HG03060 (cell line): ENCODE measurements around the gene OCSTAMP.

Experiments
- ATAC-seq: cut with Tn5 transposase; IDR thresholded peaks from one replicate; pipeline ENCODE4 v1.9.1; 2021; ENCODE audit warnings: low read depth, moderate number of reproducible peaks; ENCODE audit not compliant: unreplicated experiment

The OCSTAMP gene

GRCh38 chr20:46554828-46555227 lies 4.4 kb upstream of the OCSTAMP start:
- ATAC-seq, result no peak

GRCh38 chr20:46553926-46554325 lies 3.5 kb upstream of the OCSTAMP start:
- no peak for ATAC-seq

GRCh38 chr20:46552460-46553420 lies 2.3 kb upstream of the OCSTAMP start:
- no peak for ATAC-seq

- no peak for ATAC-seq
These were observed 1.3 kb upstream of the OCSTAMP start for GRCh38 chr20:46551522-46552381.

- ATAC-seq, result no peak
These were observed 1.1 kb downstream of the OCSTAMP start for GRCh38 chr20:46549188-46549972.

- no peak for ATAC-seq
These were observed 1.8 kb downstream of the OCSTAMP start for GRCh38 chr20:46548688-46549087.

GRCh38 chr20:46547995-46548394 lies 2.5 kb downstream of the OCSTAMP start:
- ATAC-seq, result no peak

- ATAC-seq, result no peak
These were observed 3.5 kb downstream of the OCSTAMP start for GRCh38 chr20:46546936-46547335.

GRCh38 chr20:46546298-46546697 lies 4.2 kb downstream of the OCSTAMP start:
- no peak for ATAC-seq

GRCh38 chr20:46545827-46546138 lies 4.7 kb downstream of the OCSTAMP start:
- ATAC-seq, result no peak

GRCh38 chr20:46545077-46545826 lies 5.2 kb downstream of the OCSTAMP start:
- no peak for ATAC-seq

GRCh38 chr20:46544576-46544975 lies 5.9 kb downstream of the OCSTAMP start:
- no peak for ATAC-seq

GRCh38 chr20:46543959-46544358 lies 6.5 kb downstream of the OCSTAMP start:
- ATAC-seq, result no peak

GRCh38 chr20:46543033-46543432 lies 7.4 kb downstream of the OCSTAMP start:
- ATAC-seq, result no peak

GRCh38 chr20:46541229-46541935 lies 9.1 kb downstream of the OCSTAMP start:
- ATAC-seq, result no peak

GRCh38 chr20:46539113-46539512 lies 11.3 kb downstream of the OCSTAMP start:
- no peak for ATAC-seq

GRCh38 chr20:46530640-46531039 lies 19.8 kb downstream of the OCSTAMP start:
- ATAC-seq, result no peak

GRCh38 chr20:46523696-46524328 lies 26.6 kb downstream of the OCSTAMP start:
- ATAC-seq, result no peak

GRCh38 chr20:46523108-46523507 lies 27.3 kb downstream of the OCSTAMP start:
- no peak for ATAC-seq
